ENCODE results near the gene PAPPA.

The PAPPA gene

DNA sequence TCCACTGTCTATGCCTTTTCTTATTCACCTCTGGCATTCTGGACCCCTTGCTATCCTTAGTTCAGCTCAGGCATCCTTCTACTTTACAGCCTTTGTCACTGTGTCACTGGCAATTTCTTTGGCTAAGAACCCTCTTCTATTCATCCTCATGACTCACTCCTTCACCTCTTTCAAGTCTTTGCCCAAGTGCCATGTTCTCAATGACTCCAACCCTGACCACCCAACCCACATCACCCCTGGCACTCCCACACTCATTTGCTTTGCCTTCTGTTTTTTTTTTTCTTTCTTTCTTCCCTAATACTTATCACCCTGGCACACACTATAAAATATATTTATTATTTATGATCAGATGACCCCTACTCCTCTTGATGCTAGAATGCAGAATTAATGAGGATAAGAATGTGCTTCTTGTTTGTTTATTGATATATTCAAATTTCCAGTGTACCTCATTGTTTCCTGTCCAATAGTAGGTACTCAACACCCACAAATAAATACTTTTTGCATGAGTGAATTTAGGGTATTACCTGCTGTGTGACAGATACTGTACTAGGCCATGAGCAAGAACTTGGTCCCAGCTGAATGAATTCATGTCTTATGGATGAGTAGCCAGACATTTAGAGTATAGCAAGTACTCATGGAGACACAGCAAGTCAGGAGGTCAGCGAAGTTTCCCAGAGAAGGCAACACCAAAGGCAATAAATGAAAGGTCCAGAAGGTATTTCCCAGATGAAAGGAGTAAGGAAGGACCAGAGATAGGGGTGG is 236.1 kb downstream of the PAPPA start:
- no peak for DNase-seq

DNA sequence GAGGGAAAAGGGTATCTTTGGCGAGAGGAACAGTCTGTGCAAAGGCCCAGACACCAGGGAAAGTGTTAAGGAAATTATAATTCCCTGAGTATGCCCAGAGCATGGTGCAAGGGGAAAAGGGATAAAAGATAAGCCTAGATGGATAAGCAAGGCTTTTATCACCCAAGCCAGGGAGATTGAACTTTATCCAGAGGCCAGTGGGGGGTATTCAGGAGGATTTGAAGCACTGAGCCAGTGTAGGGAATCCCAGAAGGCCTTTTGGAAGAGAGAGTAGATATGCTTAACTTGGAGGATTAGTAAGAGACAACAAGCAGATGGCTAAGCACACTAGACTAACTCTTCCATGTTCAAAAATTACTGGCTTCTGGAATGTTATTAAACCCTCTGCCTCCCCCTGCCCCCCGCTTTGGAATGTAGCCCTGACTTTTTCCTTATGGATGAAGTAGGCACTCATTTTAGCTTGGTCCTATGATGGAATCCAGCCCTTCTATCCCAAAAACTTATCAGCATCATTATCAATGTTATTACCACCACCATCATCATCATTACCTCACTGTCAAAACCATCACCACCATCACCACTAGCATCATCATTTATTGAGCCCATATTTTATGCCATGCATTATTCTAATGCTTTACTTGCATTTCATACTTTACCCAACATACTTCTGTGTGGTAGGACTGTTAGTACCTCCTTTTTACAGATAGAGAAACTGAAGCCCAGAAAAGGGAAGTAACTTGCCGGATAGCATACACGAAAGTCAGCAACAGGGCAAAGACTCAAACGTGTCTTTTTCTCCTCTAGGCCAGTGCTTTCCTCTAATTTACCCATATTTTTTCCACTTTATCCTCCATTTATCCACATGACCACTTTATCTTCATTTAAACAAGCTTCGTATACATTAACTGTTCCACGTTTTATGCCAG is 237.0 kb downstream of the PAPPA start:
- no peak for DNase-seq

DNA sequence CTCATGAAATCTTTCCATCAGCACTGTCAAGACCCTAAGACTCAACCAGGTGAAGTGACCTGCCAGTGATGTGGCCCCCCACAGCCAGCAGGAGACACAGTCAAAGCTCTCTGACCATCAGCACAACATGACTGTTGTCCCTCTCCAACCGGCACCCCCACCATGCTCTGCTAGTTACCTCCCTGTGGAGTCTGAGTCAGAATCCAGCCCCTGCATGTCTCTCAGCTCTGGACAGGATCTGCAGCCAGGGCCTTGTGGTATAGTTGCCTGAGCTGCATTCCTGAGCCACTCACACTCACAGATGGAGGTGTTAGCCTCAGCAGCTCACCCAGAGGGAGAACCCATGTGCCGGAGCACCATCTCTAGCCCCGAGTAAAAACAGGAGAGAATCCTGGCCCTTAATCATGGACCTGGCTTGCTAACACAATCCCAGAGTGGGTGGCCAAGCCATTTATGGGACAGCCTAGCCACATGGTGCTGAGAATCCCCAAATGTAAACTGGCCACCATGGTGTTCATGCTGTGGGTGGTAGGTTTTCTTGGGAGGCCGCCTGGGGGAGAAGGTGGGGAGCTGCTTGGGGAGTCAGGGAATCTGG is 237.8 kb downstream of the PAPPA start:
- no peak for DNase-seq

DNA sequence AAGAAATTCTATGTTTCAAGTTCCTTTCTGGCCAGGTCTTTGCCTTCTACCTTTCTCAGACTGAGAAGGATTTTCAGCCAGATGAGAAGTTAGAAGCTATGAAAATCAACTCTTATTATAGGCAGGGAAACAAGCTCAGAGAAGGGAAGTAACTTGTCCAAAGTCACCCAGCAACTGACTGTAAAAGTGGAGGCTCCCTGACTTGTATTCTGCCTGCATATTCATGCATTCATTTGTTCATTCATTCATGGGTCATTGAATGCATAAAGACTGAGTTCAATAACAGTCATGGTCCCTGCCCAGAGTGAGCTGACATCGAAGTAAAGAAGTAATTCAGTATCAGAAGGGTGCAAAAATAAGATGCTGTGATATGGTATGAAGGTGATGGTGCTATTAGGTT is 239.6 kb downstream of the PAPPA start:
- no peak for DNase-seq

DNA sequence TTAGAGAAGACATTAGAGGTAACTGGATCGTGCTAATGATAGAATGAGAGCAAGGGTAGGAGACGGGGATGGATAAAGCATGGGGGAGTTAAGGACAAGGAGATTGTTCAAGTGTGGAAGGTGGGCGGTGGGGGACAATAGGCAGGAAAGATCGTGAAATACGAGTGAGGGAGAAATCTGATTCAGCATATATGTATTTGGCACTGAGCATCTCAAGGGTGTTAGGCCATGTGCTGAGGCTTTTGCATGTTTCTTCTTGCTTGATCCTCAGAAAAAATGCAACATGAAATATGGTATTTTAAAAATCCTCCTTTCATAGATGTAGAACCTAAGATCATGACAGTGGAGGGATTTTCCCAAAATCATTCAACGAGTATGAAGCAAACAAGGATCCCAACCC is 240.5 kb downstream of the PAPPA start:
- no peak for DNase-seq

DNA sequence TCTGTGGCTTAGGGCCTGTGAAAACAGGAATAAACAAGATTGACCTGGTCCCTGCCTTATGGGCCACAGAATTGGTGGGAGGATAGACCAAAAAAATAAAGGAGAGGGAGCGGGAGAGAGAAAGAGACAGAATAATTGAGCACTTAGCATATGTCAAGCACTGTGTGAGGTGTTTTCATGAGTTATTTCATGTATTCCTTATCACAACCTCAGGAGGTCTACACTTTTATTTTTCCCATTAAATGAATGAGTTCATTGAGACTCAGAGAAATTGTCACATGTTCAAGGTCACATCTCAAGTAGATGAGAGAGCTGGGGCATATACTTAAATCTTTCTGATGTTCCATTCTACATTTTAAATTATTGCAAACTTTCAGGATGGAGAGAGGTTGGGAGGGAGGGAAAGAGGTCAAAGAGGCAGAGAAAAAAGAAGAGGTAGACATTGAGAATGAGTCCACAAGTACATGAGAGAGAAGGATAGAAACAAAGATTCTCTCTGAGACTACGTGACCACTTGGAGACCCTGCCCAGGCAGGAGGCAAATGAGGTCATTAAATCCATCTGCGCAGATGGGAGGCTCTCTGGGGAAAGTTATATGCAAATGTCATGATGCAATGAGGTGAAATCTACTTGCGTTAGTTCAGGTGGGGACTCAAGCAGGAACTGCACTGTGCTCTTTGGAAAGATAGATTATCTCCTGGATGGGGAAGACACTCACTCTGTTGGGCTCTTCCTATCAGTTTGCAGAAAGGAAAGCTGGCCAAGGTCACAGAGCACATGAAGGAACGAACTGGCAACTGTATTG is 241.5 kb downstream of the PAPPA start:
- no peak for DNase-seq

DNA sequence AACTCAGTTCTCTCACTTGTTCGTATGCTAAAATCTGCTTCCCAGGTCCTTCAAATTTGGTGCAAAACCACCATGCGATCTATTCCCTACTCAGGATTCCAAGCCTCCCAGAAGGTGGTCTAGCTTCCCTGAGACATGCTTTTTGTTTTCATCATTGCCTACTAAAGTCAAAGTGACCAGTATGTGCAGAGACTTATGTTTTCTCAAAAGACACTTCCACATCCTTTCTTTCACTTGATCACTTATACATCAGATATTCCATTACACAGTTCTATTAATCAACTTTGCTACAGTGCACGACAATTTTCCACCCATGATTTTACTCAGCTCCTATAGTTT is 242.1 kb downstream of the PAPPA start:
- no peak for DNase-seq

DNA sequence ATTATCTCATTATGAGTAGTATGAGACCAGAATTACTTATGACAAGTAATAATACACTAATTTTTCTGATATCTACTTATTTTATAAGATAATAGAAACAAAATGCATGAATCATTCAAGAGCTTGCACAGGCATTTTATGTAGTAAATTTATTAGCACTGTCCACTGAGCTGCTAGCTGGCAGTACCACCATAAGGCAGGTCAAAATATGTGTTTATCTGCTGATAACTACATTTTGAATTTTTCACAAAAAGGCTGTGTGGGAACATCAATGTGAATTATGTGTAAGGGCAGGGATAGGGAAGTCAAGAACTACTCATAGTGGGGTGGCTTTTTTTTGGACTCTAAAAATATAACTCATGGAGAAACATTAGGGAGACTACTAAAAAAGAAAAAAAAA is 249.6 kb downstream of the PAPPA start:
- DNase-seq: no peak

DNA sequence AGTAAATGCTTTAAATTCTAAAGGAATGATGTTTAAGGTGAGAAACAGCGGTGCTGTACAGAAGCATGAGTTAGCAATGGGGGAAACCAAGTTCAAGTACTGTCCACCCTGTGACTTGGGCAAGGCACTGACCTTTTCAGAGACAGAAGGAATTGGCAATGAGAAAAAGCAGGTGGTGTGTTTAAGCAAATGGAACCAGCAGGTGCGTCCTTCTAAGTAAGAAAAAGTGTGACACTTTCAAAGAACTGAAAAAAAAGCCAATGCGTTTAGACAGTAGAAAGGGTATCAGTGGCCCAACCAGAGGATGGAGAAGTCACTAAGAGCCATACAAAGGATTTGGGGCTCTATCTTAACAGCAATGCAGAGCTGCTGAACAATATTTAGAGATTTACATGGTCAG is 250.6 kb downstream of the PAPPA start:
- no peak for DNase-seq

DNA sequence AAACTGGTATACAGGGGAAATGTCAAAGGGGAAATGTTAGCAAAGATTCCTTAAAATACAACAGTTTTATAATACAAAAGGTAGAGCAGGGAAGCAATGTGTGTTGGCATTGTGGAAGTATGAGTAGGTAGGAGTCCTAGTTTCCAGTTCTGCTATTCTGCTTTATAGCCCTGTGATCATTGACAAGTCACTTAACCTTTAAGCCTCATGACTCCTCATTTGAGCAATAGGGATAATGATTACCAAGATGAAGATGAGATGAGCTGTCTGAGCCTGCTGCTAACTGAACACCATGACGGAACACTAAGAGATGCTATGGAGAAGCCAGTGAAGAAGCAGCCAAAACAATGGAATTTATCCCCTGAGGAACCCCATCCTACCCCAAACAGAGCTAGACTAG is 251.7 kb downstream of the PAPPA start:
- DNase-seq: no peak

DNA sequence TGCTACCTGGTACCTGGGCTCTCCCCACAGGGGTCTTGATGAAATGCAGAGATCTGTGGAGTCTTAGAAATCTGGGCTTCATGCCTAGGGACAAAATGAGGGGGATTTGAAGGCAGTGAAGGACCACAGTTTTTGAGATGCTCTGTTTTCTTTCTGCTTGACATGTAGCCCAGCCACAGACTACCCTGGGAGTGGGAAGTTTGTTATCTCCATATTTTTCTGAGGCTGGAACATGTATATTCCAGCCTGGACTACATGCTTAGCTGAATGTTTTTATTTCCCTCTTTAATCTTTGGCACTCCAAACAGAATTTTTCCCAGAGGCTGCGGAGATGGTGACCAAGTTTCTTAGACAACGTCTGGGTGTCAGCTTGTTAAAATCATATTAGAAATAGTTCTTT is 252.9 kb downstream of the PAPPA start:
- no peak for DNase-seq

DNA sequence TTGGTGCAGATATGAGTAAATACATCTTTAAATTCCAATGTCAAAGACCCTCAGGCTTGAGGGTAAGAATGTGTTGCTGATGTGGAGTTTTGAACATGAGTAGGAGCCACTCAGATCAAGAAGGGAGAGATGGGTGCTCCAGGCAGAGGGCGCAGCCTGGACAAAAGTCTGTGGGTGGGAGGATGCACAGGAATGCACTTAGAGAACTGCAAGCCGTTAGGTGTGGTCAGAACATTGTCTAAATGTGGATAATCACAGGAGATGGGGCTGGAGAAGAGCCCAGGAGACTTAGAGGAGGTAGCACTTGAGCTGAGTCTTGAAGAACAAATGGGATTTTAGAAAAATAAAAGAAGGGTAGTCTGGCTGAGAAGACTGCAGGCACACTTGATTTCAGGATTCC is 255.5 kb downstream of the PAPPA start:
- DNase-seq: no peak

DNA sequence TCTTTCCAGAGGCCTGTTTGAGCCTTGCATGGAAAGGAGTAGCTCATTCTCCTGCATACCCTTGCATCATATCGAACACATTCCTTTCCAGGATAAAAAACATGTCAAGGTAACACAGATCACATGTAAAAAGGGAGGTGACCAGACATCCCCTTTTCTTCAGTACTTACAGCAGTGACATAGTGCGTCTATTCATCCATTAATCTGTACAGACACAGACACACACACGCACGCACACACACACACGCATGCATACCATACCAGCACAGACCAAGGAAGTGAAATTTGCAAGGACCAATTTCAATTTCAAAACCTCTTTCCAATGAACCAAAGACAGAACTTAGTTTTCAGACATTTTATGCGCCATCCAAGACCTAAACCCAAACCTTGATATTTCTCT is 256.0 kb downstream of the PAPPA start:
- DNase-seq: no peak

DNA sequence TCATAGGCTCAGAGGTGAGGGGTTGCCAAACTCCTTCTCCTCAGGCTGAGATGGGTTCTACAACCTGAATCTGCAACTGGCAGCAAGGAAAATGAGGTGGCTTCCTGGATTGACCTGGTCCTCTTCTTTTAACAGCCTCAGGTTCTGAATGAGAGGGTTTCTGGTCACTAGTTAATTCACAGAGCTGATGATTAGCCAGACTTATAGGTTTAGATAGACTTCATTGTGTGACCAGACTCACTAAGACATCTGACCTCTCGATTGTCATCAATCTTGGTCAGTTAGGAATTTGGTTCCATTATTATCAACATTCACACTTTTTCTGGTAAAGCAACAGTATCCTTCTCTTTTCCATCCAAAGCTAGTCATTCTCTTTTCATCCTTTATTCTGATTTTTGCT is 257.9 kb downstream of the PAPPA start:
- no peak for DNase-seq

DNA sequence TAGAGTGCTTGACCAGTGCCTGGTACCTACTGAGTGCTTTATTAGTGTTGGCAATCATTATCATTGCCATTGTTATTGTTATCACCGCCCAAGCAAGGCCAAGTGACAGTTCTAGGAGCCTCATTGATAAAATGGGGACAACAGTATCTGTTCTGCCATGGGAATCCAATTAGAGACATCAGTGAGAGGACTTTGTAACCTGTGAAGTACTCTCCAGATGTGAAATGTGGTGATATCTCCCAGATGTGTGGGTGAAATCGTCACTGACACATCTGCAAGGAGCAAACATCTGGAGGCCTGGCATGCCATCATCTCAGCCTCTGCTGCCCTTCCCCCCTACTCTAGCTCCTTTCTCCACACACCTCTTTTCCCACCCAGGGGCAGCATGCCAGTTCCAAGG is 260.8 kb downstream of the PAPPA start:
- no peak for DNase-seq

DNA sequence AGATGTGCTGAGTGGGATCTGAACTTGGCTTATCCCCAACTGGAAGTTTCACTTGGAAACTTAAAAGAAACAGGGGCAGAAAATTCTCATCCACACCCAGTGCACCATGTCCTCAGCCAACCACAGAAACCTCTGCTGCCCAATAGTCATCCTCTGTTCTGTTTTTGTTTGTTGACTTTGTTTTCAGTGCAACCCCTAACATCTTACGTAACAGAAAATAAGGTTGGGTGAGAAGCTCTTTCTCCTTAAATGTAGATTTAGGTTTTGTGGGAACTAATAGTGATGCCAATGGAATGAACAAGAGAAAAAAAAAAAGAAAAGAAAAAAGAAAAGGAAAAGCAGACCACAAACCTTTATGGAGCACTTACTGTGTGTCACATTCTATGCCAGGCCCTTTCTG is 262.8 kb downstream of the PAPPA start:
- no peak for DNase-seq

DNA sequence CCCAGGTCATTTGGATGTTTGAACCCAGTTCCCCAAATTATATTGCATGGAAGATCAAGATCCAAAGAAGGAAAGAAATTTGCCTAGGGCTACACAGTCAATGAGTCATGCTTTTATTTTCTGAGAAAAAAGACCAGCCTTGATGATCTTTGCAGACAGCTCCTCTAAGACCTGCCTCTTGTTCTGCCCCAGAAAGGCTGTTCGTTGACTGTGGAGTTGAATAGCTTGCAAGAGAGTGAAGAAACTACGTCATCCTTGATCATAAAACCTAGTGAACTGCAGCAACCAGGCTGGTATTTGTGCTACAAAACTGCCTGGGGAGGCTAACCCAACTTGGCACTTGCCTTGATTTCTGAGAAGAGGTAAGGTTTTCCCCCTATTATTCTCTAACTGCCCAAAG is 263.9 kb downstream of the PAPPA start:
- DNase-seq: no peak

DNA sequence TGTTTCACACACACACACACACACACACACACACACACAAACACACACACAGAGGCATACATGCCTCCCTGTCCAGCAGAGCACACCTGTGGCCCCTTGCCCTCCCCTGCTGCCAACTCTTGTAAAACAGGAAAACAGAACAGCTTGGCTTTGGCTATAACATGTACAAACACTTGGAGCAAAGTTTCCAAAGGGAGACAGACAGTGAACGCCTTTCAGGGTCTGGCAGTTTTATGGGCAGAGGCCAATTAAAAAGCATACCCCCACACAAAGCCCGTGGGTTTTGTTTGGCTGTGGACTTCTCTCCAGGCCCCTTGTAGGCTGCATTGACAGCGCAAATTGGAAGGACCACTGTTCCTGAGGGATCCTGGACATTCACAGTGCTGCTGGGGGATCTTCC is 265.6 kb downstream of the PAPPA start:
- DNase-seq: no peak

DNA sequence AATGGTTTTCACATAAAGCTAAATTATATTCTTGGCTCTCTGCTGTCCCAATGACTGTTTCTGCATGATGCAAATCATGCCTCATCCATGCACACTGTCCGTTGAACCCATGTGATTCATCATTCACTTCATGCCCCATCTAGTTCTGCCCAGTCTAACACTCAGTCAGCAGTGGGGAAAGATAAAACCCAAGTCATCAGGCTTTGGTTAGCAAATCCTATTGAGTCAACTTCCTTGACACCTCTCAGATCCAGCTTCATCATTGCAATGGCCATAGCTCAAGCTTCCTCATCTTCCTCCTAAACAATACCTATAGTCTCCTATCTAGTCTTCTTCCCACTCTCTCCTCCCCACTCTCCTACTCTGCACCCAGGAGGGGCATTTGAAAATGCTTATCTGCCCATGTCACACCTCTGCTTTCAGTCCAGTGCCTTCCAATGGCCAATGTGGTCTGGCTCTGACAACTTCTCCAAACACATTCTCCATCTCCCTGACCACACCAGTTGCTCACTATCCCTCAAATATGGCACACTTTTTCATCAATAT is 267.5 kb downstream of the PAPPA start:
- DNase-seq: no peak

DNA sequence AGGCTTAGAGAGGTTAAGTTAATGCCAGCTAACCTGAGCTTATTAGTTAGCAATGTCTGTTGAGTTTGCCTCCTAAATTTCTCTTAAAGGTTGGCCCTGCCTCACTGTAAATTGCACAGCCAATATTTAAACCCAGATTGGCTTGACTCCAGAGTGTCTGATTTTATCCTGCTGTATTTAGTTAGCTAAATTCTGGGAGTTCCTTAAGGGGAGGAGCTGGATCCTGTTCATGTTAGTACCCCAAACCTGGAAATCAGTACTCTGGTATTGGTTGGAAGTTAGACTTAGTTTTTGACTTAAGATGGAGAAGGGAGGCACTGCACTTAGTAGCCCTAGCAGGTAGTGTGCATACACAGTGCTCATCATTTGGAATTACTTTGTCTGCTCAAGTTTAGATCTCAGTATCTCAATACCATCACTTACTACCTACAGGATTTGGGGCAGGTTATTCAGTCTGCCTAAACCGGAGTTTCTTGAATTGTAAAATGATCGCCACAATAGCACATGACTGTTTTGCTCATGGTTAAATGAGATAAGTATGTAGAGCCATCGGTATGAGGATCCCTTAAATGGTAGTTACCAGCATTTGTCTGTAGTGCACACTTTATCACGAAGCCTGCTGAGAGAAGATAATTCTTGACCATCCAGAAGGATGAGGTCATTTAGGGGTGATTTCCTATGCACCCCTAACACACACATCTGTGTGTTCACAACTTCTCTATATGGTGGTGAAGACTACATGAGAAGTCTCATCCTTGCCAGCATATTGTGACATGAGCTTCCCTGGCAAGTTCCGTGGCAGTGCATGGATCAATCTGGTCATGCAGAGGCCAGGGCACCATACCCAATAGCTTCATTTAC is 268.8 kb downstream of the PAPPA start:
- no peak for DNase-seq

DNA sequence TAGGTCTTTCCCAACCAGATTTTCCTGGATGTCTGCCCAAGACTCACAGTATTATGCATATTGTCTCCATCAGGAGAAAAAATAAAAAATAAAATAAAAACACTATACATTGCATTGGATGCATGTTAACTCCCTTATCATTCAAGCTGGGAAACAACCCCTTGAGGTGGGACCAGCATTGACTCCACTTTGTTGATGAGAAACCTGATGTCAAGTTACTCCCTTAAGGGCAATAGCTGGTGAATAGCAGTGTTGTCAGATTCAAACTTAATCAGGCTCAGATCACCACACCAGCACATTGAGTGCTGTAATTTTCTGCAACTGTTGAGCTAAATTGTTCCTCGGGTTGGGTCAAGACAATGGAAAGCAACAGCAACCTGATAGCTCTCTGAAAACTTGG is 269.6 kb downstream of the PAPPA start:
- no peak for DNase-seq

DNA sequence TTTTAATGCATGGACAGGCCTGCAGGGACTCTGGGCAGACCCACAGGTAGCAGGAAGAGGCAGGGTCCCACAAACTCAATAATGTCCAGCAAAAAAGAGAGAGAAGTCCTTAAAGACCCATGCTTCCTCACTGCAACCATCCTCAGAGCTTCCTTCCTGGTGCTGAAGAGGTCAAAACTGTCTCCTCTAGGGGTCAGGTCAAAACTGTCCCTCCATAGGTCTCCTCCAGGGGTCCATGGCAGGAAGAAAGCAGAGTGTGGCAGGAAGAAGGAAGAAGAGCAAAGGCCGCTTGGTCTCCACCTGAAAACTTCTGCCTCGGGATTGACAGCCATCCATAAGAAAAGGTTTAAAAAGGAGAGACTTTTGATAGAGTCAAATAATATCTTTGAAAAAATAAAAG is 271.7 kb downstream of the PAPPA start:
- no peak for DNase-seq
